Upper lobe of left lung (tissue), 6 donors: ENCODE results near the gene THRAP3. TPM values are rescaled to one million over a fixed set of nuclear protein-coding genes. Genes with fewer than 3 reads are reported as not detected.

Source experiments
- ATAC-seq, 2 donors: fragments of 200-7000 bp; cut with Tn5 transposase; one replicate each; pipeline ENCODE4 v1.9.1; 2022; ENCODE audit warnings: mild to moderate bottlenecking in 2 of 2, moderate library complexity in 2 of 2; ENCODE audit not compliant: low FRiP score in 2 of 2
- DNase-seq, 2 donors: peaks; one replicate each; pipeline ENCODE4 v3.0.0-alpha.2; 2019 to 2020
- H3K27ac ChIP-seq, 4 donors: fragments of 200-600 bp; sonication (generic); one replicate each; pipeline ENCODE4 v1.5.1; 2016 to 2019
- H3K27me3 ChIP-seq, 4 donors: fragments of 200-600 bp; sonication (generic); one replicate each; pipeline ENCODE4 v1.5.1; 2017 to 2019
- H3K36me3 ChIP-seq, 4 donors: fragments of 200-600 bp; sonication (generic); one replicate each; pipeline ENCODE4 v1.5.1; 2016 to 2019
- H3K4me1 ChIP-seq, 4 donors: fragments of 200-600 bp; sonication (generic); one replicate each; pipeline ENCODE4 v1.5.1; 2018 to 2019
- H3K4me3 ChIP-seq, 4 donors: fragments of 200-600 bp; sonication (generic); one replicate each; pipeline ENCODE4 v1.5.1; 2017 to 2019; ENCODE audit warnings: mild to moderate bottlenecking in 2 of 4, moderate library complexity in 1 of 4
- H3K9me3 ChIP-seq, 4 donors: fragments of 200-600 bp; sonication (generic); one replicate each; pipeline ENCODE4 v1.5.1; 2018 to 2019
- EP300 ChIP-seq, 4 donors: sonication (generic); formaldehyde crosslinking; IDR thresholded peaks; one replicate each; pipeline ENCODE4 v1.5.1; 2017; ENCODE audit warnings: antibody characterized with exemption in 4 of 4, control low read depth in 2 of 4
- POLR2A ChIP-seq, 4 donors: fragments of 450-650 bp; IDR thresholded peaks; one replicate each; pipeline ENCODE4 v1.5.1; 2016 to 2017; ENCODE audit warnings: antibody characterized with exemption in 4 of 4, mild to moderate bottlenecking in 2 of 4
- POLR2AphosphoS5 ChIP-seq, 2 donors: sonication (generic); formaldehyde crosslinking; IDR thresholded peaks; one replicate each; pipeline ENCODE4 v1.5.1; 2017; ENCODE audit warnings: antibody characterized with exemption in 2 of 2
- WGBS, 2 donors: methylation state at CpG; one replicate each; pipeline ENCODE4 v1.1.5; 2017 to 2018; 5-methylcytosine and 5-hydroxymethylcytosine counted together
- total RNA-seq, 6 donors: library from RNA; depleted of rRNA in 4 of 6; stranded (reverse); fragments of >200 nt in 4 of 6; gene quantifications; one replicate each; pipeline versions ENCODE4 v1.1.0 to v1.2.1, GENCODE V29; 2016 to 2021
- TF ChIP-seq, protein P1 (sequence below), 6 experiments: fragments of 450-650 bp in 4 of 6; fragments of 200-600 bp in 2 of 6; sonication (generic) in 2 of 6; IDR thresholded peaks; one replicate each; pipeline ENCODE4 v1.5.1; 2016 to 2019; ENCODE audit warnings: antibody characterized with exemption in 6 of 6
- donor health status: DM: no; HTN: no; CAD: no; lungs with moderate emphysema.
- donor health status: DM: no; HTN: yes; CAD: no; lungs with severe emphysema.

The THRAP3 gene
- total RNA-seq, 6 donors from 2014 or later = 55.0 to 91.1 (median 84.0) TPM

DNA sequence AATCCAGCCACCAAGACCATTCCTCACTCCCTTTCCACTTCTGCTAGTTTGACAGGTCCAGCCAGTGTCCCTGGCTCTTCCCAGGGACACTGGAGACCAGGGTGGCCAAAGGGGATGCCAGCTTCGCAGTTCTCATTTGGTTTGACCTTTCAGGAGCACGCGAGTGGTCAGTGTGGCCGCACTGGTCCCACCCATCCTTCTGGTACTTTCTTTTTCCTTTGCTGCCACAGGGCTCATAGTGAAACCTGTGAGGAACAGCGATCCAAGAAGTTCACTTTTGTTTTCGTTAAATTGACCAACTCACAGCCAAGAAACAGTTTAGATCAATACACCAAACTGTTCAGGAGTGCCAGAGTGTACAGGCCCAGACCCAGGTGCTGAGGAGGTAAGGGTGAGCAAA lies 113.6 kb downstream of the THRAP3 start:
- 69 to 83% methylated on average over 6 of the region's 6 CpGs for WGBS, 2 donors
- ATAC-seq = no peak
- TF ChIP-seq EP300 (IDR thresholded peaks at IDR 0.05) = no peak
- TF ChIP-seq POLR2AphosphoS5 (IDR thresholded peaks at IDR 0.05) = no peak
- TF ChIP-seq, protein P1, sequence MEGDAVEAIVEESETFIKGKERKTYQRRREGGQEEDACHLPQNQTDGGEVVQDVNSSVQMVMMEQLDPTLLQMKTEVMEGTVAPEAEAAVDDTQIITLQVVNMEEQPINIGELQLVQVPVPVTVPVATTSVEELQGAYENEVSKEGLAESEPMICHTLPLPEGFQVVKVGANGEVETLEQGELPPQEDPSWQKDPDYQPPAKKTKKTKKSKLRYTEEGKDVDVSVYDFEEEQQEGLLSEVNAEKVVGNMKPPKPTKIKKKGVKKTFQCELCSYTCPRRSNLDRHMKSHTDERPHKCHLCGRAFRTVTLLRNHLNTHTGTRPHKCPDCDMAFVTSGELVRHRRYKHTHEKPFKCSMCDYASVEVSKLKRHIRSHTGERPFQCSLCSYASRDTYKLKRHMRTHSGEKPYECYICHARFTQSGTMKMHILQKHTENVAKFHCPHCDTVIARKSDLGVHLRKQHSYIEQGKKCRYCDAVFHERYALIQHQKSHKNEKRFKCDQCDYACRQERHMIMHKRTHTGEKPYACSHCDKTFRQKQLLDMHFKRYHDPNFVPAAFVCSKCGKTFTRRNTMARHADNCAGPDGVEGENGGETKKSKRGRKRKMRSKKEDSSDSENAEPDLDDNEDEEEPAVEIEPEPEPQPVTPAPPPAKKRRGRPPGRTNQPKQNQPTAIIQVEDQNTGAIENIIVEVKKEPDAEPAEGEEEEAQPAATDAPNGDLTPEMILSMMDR (IDR thresholded peaks at IDR 0.05) = no peak
- no peak for TF ChIP-seq POLR2A (IDR thresholded peaks at IDR 0.05)
- H3K9me3 ChIP-seq = no peaks in the 10 kb centered on the region
- H3K4me1 ChIP-seq = peaks cover 14 to 34% (median 20%) of the 10 kb centered on the region in 4 donors
- H3K27me3 ChIP-seq = no peaks in the 10 kb centered on the region
- no peak for DNase-seq
- H3K4me3 ChIP-seq = no peak overlapping the region
- H3K27ac ChIP-seq = peak overlapping the region; percentile 8 to 52 (median 30)
- H3K36me3 ChIP-seq = peaks cover 0 to 34% (median 23%) of the 10 kb centered on the region in 4 donors

DNA sequence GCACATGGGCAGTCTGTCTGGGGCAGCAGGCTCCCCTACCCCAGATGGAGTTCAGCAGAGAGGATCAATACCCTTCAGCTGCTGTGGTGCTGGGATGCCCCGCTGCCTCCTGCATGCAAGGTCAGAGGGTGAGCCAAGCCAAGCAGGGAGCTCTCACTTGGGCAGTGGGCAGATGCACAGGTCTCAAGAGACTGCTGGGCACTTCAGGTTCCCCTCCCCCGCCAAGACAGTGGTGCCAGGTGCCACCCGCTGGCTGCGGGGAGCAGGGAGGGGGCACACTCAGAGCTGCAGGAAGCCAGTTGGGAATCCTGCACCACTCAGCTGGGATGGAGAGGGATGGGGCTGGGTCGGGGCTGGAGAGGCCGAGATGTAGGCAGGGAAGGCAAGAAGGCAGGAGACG lies 115.0 kb downstream of the THRAP3 start:
- Histone ChIP-seq H3K27ac (peak overlapping the region in 2 of 4 donors; percentile 15 to 52), H3K4me3 (no peak overlapping the region), H3K27me3 (no peaks in the 10 kb centered on the region), H3K9me3 (no peaks in the 10 kb centered on the region), H3K4me1 (peaks cover 19 to 43% (median 25%) of the 10 kb centered on the region in 4 donors), H3K36me3 (peaks cover 0 to 46% (median 35%) of the 10 kb centered on the region in 4 donors)
- TF ChIP-seq, protein P1 (IDR thresholded peaks at IDR 0.05) = no peak
- TF ChIP-seq EP300 (IDR thresholded peaks at IDR 0.05) (no peak), POLR2AphosphoS5 (IDR thresholded peaks at IDR 0.05) (no peak), POLR2A (IDR thresholded peaks at IDR 0.05) (no peak)
- 57 to 71% methylated on average over 5 to 7 of the region's 7 CpGs for WGBS, 2 donors
- DNase-seq (no peak), ATAC-seq (no peak)

DNA sequence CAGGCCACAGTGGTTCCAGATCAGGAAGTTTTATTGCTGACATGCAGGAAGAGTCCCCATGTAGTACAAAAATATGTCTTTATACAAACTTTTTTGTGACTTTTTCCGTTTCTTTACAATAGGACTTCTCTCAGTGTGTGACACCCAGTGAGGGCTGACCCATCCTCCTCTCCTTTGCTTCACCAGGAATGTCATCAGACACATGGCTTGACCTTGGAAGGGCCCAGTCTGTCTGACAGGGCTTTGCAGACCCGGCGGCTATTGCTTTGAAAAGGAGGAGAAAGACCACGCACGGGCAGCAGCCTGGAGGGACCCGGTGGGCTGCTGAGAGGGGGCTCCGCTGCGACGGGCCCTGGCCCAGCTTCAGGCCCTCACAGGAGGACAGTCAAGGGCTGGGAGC lies 115.4 kb downstream of the THRAP3 start:
- Histone ChIP-seq H3K9me3 (no peaks in the 10 kb centered on the region), H3K27me3 (no peaks in the 10 kb centered on the region), H3K4me1 (peaks cover 19 to 43% (median 25%) of the 10 kb centered on the region in 4 donors), H3K36me3 (peaks cover 0 to 49% (median 39%) of the 10 kb centered on the region in 4 donors), H3K27ac (peak overlapping the region in 2 of 4 donors; percentile 48 to 52), H3K4me3 (no peak overlapping the region)
- WGBS, 2 donors = 82 to 86% methylated on average over 3 to 9 of the region's 9 CpGs
- TF ChIP-seq POLR2AphosphoS5 (IDR thresholded peaks at IDR 0.05) (no peak), POLR2A (IDR thresholded peaks at IDR 0.05) (no peak), EP300 (IDR thresholded peaks at IDR 0.05) (no peak)
- TF ChIP-seq, protein P1 (IDR thresholded peaks at IDR 0.05) = no peak
- ATAC-seq = no peak
- DNase-seq = no peak

DNA sequence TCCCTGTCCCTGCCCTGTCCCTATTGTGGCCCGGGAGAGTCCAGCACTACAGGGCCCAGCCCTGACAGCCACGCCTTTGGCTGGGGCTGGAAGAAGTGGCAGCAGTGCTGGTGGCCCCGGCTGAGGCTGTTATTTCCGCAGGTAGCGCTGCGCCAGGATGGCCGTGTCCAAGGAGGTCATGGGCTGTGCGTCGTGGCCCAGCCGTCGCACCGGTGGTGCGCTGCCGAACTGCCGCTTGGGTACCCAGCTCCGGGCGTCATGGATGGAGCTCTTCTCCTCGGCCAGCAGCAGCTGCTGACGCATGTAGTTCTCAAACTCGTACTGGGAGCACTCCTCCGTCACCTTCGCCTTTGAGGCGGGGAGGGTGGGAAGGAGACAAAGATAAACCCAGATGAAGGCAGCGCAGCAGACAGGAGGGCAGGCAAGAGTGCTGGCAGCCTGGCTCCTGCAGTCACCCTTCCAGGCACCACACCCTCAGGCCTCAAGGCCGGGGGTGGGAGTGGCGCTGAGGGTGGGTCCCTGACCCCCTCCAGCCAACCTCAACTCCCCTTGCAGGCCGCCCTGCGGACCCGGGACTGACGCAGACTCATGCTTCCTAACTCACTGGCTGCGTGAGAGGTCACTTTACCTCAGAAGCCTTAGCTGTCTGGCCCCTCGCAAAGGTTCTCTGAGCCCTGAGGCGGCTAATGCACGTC lies 117.5 kb downstream of the THRAP3 start:
- Histone ChIP-seq H3K36me3 (peaks cover 7 to 69% (median 58%) of the 10 kb centered on the region in 4 donors), H3K4me3 (no peak overlapping the region), H3K4me1 (peaks cover 19 to 43% (median 25%) of the 10 kb centered on the region in 4 donors), H3K9me3 (no peaks in the 10 kb centered on the region), H3K27ac (peak overlapping the region in 1 of 4 donors; percentile 62), H3K27me3 (no peaks in the 10 kb centered on the region)
- DNase-seq = no peak
- TF ChIP-seq EP300 (IDR thresholded peaks at IDR 0.05) (no peak), POLR2AphosphoS5 (IDR thresholded peaks at IDR 0.05) (no peak), POLR2A (IDR thresholded peaks at IDR 0.05) (no peak)
- TF ChIP-seq, protein P1 (IDR thresholded peaks at IDR 0.05) = no peak
- no peak for ATAC-seq
- 89 to 94% methylated on average over 21 to 34 of the region's 34 CpGs for WGBS, 2 donors
